Stimulated activated naive CD4-positive, alpha-beta T cell (primary cell): ENCODE measurements around the gene SLC35B1.
"Not testable (repeated sequence)": the region's sequence is repeated elsewhere in the genome, so short reads cannot be mapped to it uniquely, and the experiment has no call there.

ENCODE experiments used
- DNase-seq, 6 experiments: peaks; one replicate each; lab custom pipeline; 2025; lab: John Stamatoyannopoulos, UW

Gene SLC35B1

DNA sequence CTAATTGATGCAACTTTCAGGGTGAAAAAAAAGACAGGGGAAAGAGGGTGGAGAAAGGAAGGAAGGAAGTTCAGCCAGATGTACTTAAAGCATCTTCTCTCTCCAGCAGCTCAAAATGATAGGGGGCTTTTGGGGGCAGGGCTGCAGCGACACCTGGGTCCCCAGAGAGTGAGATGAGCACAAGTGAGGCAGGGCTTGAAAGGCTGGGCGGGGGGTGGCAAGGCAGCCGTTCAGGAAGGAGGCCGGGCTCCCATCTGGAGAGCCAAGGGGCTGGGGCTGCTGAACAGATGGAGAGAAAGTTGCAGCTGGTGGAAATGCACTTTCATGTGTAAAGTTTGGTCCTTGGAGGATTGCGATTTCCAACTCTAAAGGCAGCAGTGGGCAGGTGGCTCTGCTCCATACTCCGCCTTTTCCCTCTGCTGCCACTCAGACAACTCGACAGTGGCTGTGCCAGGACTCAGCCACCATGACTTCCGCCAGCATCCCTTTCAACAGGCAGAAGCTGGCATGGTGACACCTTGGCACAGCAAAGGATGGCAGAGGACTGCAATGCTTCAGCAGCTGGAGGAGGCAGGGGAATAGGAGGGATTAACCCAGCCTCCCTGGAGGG lies 7.7 kb downstream of the SLC35B1 start:
- DNase-seq = no peak

DNA sequence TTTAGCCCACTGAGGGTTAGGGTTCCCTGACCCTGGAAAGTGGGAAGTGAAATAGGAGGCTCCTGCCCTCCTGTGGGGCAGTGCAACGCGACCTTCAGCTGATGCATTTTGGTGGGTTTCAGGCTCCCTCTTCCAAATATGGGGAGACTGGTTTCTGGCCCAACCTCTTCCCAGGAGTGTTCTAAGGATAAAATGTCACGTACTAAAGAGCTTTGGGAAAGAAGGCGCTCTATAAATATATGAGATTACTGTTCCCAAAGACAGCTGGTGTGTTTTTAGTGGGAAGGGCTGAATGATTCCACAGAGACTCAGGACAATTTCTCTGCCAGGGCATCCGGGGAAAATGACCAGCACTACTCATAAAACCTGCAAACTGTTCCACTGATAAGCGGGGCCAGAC lies 9.8 kb downstream of the SLC35B1 start:
- DNase-seq = no peak

GRCh38 chr17:49696233-49696761 lies 11.5 kb downstream of the SLC35B1 start:
- peak in 5 of 6 experiments; percentile 25 to 52 (median 42) for DNase-seq

GRCh38 chr17:49695698-49696232 lies 12.0 kb downstream of the SLC35B1 start:
- no peak for DNase-seq

GRCh38 chr17:49694847-49695697 lies 12.7 kb downstream of the SLC35B1 start:
- DNase-seq = peak; percentile 13 to 76 (median 62)

DNA sequence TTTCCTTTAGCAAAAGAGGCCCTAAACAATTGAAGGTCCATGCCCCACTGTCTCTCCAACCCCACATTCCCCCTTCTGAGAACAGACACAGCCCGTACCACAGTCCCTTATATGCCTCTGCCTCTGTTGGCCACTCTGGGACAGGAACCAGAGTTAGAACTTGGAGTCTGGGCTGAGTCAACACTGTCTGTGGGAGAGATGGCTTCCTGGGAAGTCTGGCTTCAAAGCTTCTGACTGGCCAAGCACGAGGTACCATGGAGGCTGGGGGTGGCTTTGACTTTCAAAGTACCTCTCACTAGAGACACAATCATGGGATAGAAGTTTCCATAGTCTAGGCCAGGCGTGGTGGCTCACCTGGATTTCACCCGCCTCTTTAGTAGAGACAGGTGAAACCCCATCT lies 15.0 kb downstream of the SLC35B1 start:
- no peak for DNase-seq

- no peak for DNase-seq
Observed at GRCh38 chr17:49691677-49692191, 16.0 kb downstream of the SLC35B1 start.

DNA sequence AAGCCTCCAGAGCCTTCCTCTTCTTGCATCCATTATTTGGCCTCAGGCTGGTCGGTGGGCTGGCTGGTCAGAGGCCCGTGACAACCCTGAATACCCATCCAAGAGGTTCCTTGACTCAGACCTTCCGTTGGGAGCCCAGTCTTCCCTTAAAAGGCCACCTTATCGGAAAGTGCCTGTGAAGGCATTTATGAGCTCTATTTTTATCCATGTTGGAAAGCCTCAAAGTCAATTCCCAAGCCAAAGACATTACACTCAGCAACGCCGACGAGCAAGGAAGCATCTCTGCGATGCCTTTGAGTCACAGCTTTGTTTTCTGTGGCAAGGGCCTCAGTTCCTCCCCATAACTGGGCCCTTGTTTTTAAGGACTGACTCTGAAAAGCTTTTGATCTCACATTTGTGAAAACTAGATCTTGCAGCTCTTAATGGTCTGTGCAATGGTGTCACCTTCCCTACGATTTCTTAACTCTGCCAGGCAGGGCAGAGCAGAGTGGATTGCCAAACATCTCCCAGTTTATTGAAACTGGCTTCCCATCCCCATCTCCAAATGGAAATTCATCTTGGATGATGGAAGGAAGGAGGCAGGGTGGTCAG lies 16.6 kb downstream of the SLC35B1 start:
- DNase-seq = no peak

DNA sequence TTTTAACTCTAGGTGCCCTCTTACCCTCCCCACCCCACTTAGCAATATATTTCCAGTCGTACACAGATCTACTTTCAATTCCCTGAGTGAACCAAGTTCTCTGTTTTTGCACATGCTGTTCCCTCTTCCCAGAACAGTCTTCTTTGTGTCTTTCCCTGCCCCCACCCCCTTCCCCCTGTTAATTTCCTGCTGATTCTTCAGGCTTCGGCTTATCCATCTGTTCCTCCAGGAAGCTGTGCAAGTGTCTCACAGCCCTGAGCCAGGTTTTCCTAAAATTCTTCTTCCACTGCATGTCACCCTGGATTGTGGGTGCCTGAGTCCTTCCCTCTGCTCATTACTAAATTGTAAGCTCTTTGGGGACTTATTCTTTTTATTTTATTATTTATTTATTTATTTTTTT lies 17.5 kb downstream of the SLC35B1 start:
- no peak for DNase-seq

- no peak for DNase-seq
Observed at GRCh38 chr17:49688848-49689247, 18.9 kb downstream of the SLC35B1 start.

DNA sequence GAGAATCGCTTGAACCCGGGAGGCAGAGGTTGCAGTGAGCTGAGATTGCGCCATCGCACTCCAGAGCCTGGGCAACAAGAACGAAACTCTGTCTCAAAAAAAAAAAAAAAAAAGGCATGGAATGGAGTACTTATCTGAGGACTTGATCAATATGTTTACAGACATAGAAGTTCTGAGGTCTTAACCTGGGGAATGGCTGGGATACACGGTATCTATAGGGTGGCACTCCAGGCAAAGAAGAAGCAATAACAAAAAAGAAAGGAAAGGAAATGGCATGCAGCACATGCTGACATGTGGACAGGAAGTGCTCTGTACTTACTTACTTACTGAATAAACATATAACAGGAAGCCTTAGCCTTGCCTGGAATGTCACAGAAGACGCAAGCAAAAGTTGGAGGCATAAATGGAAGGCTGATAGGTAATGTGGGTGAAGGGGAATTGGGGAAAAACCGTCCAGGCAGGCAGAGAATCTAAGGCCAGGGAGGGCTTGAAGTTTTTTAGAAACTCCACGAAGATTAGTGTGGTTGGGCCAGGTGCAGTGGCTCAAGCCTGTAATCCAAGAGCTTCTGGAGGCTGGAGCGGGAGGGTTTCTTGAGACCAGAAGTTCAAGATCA lies 19.8 kb downstream of the SLC35B1 start:
- peak in 4 of 6 experiments; percentile 6 to 62 (median 43) for DNase-seq

- DNase-seq = no peak
Observed at GRCh38 chr17:49681106-49681979, 26.4 kb downstream of the SLC35B1 start.

DNA sequence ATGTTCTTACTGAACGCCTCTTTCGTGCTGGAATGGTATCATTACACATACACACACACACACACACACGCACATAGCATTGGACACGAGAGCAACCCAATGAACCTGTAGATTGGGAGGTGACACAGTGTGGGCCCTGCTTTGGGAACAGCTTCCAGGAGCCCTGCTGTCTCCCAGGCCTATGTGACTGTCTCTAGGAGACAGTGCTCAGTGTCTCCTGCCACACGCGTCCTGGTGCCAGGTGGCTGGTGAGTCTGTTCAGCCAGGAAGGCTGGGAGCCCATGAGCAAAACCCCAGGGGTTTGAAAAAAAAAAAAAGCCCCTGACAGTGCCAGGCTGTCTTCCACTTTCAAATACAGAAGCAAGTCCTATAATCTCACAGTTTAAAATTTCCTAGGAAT lies 27.4 kb downstream of the SLC35B1 start:
- DNase-seq = no peak

DNA sequence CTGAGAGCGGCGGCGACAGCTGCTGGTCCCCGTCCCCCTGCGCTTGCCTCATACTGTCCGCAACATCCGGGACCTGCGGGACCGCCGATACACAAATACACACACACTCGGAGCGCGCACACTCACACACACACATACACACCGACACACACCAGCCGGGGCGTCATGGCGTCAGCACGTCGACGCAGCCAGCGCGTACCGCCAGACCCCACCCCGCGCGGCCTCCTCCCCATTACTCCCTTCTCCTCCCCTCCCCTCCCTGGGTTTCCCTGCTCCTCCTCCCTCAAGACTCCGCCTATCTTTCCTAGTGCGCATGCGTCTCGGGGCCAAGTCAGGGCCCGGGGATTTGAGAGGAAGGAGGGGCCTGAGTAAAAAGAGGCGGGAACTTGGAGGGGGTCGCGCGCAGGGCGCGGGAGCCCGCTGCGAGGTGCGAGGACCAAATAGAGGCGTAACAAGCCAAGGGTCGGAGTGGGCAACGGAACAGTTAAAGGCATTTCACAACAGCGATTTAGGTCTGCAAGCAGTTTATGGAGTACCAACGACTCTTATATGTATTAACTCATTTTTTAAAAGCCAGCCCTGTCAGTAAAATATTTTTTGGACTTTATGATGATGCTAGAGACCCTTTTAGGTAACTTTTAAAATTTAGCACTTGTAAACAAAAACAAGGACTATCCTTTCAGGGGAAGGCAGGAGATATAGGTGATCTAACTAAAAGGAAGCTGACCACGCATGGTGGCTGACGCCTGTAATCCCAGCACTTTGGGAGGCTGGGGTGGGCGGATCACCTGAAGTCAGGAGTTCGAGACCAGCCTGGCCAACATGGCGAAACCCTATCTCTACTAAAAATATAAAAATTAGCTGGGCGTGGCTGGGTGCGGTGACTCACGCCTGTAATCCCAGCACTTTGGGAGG lies 29.6 kb downstream of the SLC35B1 start, which contains the start of gene SPOP:
TSS of gene SPOP (minus strand) at position 165 of the 915 bp plus-strand sequence. CDS start 55,287 bp downstream, outside the sequence.
- DNase-seq = peak; percentile 93 to 99 (median 98)

- peak; percentile 86 to 97 (median 95) for DNase-seq
Observed at GRCh38 chr17:49677134-49677932, 30.4 kb downstream of the SLC35B1 start.

DNA sequence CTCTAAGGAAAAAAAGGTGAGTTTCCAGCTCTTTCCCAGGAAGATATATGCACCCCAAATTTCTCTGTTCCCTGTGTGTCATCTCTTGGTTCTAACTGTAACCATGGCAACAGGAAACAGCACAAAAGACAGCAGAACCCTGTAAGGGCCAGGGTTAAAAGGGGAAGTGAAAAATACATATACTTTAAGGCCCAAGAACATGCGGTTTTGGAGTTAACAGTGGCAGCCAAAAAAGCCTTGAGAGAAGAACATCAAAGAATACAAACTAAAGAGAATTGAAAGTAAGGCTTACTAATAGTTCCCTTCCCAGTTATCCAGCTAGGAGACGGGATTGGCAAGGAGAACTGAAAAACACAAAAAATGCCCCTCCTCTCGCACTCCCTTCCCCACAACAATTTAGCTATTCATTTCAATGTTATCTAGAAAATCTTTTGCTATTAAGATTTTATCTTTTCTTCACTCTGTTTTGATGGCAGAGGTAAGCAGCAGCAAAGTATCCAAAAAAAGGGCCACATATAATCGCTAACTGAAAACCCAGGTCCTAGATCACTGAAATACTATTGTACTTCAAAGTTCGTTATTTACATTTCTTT lies 31.4 kb downstream of the SLC35B1 start:
- peak in 5 of 6 experiments; percentile 10 to 78 (median 71) for DNase-seq

DNA sequence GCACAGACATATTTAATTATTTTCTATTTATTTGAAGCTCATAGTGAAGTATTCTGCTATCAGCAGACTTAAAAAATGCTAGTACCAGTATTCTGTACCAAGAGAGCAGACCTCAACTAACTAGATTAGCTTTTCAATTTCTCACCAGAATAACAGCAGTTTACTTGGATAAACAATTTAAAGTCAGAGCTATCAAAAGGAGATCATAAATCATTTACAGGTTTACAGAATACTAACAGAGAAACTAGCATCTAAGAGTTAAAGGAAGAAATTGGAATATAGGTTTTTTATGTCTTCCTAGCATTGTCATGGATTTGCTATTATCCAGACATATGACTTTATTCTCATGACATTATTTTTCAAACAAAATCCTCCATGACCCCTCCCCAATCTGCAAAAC lies 33.3 kb downstream of the SLC35B1 start:
- no peak for DNase-seq

DNA sequence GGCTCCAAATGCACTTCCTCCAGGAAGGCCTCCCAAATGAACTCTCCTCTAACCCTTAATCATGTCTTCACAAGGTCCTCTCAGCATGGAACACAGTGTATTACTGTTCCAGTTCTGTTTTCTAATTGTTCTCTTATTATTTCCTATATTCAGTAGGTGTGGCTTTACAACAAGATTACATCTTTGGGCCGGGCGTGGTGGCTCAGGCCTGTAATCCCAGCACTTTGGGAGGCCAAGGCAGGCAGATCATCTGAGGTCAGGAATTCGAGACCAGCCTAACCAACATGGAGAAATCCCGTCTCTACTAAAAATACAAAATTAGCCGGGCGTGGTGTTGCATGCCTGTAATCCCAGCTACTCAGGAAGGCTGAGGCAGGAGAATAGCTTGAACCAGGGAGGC lies 34.1 kb downstream of the SLC35B1 start:
- DNase-seq = not testable (repeated sequence)
